ENCODE measurements around the gene FOXC1.

FOXC1 gene

DNA sequence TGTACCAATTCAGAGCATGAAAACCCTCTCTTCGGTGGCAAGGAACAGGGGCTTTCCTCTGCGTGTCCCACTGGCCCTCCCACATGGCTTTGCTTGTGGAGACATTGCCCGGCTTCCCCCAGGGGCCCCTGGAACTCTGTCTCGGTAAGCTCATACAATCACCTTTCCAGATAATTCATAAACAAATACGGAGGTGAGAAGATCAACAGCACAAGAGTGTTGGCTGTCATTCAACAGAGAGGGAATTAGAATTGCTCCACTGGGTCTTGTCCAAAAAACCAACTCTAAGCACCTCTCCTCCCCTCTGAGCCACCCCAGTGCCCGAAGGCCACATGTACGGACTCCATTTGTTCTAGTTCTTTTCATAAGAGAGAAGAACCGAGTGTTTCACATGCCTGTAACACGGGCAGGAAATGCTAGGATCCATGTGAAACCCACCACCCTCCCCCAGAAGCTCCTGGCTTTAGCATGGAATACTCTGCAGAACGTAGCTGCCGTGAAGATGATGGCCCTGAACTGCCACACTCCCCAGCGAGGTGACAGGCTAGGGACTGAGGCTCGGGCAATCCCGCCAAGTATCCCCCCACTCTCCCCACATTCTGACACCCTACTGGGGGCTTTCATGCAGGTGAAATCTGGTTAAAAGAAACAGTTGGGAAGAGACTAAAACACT lies 24.6 kb upstream of the FOXC1 start:
- no peak for DNase-seq

DNA sequence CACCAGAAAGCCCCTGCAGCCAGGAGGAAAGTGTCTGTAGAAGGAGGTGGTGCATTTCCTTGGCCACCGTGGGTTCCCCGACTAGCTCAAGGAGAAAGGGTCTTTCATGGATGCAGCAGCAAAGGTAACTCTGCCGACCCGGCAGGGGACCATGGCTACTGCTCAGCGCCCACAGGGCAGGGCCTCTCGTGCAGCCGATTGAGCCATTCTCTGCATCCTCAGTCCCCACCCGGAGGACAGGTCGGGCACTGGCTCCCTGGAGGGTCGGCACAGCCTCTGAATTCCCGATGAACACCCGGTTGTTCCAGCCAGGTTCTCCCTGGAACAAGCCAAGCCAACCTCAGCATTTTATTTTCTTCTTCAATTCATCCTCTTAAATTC lies 24.1 kb upstream of the FOXC1 start:
- DNase-seq = no peak

DNA sequence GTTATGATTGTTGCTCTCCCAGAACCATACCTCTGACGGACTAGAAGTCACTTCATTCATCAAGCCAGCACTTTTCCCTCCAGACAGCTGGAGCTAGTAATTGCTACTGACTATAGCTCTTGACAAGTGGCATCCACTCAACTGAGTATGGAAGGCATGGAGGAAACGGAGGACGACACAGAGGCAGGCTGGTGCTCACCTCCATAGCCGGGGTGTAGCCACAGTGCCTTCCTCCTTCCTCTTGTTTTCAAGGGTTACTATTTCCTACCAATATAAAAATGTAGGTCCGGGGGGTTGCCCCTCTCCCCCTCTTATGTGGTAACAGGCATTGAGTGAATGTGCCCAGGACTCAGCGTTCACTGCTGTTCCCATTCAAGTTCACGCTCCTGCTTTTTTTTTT lies 23.5 kb upstream of the FOXC1 start:
- no peak for DNase-seq

DNA sequence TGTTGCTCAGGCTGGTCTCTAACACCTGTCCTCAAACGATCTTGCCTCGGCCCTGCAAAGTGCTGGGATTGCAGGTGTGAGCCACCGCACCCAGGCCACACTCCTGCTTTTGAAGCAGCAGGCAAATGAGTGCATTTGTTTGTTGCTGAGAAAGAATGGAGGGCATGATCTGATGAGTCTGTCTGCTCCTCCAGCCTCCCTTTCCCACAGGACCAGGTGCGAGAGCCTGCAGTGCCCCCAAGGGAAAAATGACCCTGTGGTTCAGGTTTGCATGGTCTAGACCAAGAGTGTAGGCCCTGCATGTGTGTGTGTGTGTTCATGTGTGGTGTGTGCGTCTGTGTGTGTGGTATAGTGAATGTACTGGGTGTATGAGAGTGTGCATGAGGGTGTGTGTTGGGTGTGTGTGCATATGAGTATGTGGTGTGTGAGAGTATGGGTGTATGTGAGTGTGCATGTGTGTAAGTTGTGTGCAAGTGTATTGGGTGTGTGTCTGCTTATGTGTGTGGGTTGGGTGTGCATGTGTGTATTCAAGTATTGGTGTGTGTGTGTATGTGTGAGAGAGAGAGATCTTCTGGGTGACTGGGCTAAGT lies 22.8 kb upstream of the FOXC1 start:
- no peak for DNase-seq

- DNase-seq = no peak
Observed at GRCh38 chr6:1587546-1587945, 22.2 kb upstream of the FOXC1 start.

GRCh38 chr6:1587977-1588376 lies 21.7 kb upstream of the FOXC1 start:
- no peak for DNase-seq

DNA sequence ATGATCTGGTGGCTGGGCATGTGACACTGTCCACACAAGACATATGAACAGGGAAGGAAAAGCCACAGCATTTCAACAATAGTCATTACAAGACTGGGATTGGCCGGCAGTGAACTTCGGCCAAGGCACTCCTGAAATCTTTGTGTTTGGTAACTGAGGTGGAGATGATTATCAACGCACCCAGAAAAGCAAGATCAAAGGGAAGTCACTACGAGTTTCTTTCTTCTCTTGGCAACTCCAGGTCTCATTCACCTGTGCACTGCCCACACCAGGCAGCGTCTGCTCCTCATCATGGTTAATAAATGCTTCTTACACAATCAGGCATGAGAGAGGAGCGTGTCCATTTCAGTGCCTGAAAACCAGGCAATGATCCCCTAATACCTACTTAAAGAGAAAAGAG lies 20.5 kb upstream of the FOXC1 start:
- no peak for DNase-seq

DNA sequence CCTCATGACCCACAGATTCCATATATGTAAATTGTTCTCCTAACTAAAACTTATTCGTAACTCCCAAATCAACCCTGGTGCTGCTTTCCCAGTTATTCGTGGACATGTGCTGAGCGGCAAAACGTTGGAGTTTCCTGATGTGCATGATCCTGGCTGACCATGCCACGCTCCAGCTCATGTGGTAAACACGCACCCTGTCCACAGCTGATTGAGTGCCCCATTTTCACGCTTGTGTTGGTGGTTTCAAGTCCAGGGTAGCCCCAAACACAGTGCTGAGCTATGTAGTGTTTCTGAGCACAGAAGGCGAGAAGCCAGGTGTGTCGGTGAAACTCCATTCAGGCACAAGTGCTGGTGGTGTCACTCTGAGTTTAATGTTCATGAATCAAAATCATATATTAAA lies 19.1 kb upstream of the FOXC1 start:
- DNase-seq = no peak

DNA sequence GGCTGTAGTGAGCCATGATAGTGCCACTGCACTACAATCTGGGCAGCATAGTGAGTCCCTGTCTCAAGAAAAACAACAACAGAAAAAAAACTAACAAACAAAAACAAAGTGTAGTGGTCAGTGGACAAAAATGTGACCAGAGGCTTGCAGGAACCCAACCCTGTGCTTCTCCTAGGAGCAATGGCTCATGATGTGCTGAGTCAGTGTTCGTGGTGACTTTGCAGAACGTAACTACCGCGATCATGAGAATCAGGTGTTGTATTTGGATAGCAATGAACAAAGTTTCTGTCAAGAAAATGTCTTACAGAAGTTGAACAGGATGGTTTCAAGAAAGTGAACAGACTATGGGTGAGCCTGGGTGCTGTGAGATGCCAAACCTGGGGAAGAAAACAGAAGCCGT lies 18.5 kb upstream of the FOXC1 start:
- DNase-seq = no peak

DNA sequence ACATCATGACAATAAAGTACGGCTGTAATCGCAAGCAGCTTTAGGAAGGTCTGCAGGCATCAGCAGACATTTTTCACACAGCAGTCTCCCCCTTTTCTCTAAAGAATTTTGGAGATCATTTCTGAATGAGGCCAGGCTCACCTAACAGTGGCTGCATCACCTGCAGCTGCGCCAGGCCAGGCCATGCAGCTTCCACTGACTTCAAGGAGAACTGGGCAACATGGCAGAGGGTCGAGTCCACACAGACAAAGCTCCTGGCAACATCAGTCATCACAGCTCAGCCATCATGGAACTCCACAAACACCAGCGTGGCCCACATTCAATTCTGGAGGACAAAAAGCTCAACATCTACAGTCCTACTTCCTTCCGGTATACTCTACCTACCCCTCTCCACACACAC lies 17.8 kb upstream of the FOXC1 start:
- DNase-seq = no peak

GRCh38 chr6:1592852-1593251 lies 16.9 kb upstream of the FOXC1 start:
- no peak for DNase-seq

DNA sequence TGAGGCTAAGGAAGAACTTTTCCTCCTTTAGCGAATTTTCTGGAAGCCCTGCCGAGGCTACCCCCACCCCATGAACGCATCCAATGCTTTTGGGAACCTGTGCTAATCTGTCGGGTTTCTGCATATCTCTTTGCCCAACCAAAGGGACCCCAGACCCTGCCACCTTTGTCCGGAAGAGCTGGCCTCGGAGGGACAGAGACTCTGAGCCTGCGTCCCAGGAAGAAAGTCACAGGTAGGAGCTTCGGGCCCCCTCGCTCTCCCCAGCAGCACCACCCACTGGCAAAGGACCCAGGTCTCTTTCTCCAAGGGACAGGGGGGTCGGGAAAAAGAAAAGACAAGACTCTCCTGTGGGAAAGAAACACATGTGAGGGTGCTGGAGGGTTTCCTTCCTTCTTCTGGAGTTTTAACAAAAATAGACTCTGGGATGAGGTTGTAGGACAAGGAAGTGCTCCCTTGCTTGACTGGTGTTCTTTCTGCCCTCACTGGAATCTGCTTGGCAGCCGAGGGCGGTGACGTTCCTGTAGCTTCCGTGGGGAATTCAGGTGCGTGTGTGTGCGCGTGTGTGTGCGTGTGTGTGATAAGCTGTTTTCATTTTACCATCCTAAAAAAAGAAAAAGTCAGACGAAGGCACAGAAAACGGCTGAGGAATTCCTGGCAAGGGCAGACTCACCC lies 16.3 kb upstream of the FOXC1 start:
- DNase-seq = no peak

DNA sequence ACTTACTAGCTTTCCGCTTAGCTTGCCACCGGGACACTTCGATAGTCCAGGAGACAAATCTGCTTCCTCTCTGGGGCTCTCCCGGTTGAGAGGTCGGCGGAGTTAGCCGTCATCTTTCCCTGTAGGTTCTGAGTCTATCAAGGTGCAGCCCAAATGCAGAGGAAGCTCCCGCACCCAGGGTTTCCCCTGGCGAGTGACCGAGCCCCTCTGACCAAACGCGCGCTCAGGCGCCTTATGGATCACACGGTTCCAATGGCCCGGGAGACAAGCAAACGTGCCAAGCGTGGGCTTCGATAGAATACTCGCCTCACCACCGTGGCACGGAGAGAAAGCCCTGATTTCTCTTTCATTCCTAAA lies 15.8 kb upstream of the FOXC1 start:
- DNase-seq = no peak

- no peak for DNase-seq
Observed at GRCh38 chr6:1594445-1595200, 15.1 kb upstream of the FOXC1 start.

GRCh38 chr6:1595271-1596087 lies 14.2 kb upstream of the FOXC1 start:
- no peak for DNase-seq

- peak; percentile 32 for DNase-seq
Observed at GRCh38 chr6:1596088-1596852, 13.4 kb upstream of the FOXC1 start.

GRCh38 chr6:1597121-1597744 lies 12.5 kb upstream of the FOXC1 start:
- no peak for DNase-seq

- DNase-seq = no peak
Observed at GRCh38 chr6:1597924-1598323, 11.8 kb upstream of the FOXC1 start.

- no peak for DNase-seq
Observed at GRCh38 chr6:1598433-1598832, 11.3 kb upstream of the FOXC1 start.

- DNase-seq = no peak
Observed at GRCh38 chr6:1598886-1599285, 10.8 kb upstream of the FOXC1 start.

DNA sequence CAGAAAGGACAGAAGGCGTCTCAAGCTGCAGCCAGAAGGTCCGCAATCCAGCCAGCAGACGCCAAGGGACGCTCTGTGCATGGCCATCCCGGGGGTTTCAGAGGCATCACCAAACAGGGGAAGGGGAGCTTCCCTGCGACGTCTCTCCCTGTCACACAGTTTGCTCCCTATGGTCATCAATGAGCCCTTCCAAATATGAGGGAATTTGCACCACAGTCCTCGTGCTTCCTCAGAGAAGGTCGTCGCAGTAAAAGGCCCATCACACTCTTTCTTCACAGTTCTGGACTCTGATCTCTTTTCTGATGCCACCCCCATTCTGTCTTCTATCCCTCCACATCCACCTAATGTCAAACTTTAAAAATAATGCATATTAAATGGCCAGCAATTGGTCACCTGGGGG lies 10.2 kb upstream of the FOXC1 start:
- no peak for DNase-seq

Measured in inflammatory macrophage treated with lipopolysaccharide for 4 hours (primary cell).